ENCODE data around the gene SAPCD1.
A peak's percentile ranks its signal among the peaks of the same experiment; 100 is the strongest.

The SAPCD1 gene

GRCh38 chr6:31725502-31726350 lies 36.7 kb upstream of the SAPCD1 start:
- Mint-ChIP-seq H3K27me3 (no peaks in the 10 kb centered on the region), H3K27ac (peak overlapping the region; percentile 24), H3K9me3 (no peaks in the 10 kb centered on the region), H3K36me3 (ENCODE audit: low read depth) (peaks cover 14% of the 10 kb centered on the region), H3K4me1 (peaks cover 55% of the 10 kb centered on the region), H3K4me3 (no peak overlapping the region)
- no peak for ATAC-seq
- no peak for DNase-seq

- Mint-ChIP-seq H3K4me1 (peaks cover 61% of the 10 kb centered on the region), H3K9me3 (no peaks in the 10 kb centered on the region), H3K36me3 (ENCODE audit: low read depth) (peaks cover 23% of the 10 kb centered on the region), H3K27me3 (no peaks in the 10 kb centered on the region), H3K4me3 (peak overlapping the region; percentile 32), H3K27ac (peak overlapping the region; percentile 64)
- ATAC-seq: peak; percentile 53
- DNase-seq: peak; percentile 42
These were observed 35.3 kb upstream of the SAPCD1 start for GRCh38 chr6:31727034-31727716.

- Mint-ChIP-seq H3K27me3 (no peaks in the 10 kb centered on the region), H3K4me1 (peaks cover 61% of the 10 kb centered on the region), H3K9me3 (no peaks in the 10 kb centered on the region), H3K36me3 (ENCODE audit: low read depth) (peaks cover 27% of the 10 kb centered on the region), H3K27ac (peak overlapping the region; percentile 64), H3K4me3 (peak overlapping the region; percentile 40)
- peak; percentile 0 for ATAC-seq
- DNase-seq: no peak
These were observed 34.5 kb upstream of the SAPCD1 start for GRCh38 chr6:31727717-31728671.

GRCh38 chr6:31728767-31729514 lies 33.5 kb upstream of the SAPCD1 start, which contains the start of gene DDAH2:
DDAH2 (minus strand) TSS chr6:31729299; CDS start chr6:31729161, 138 bp downstream.
- Mint-ChIP-seq H3K27ac (peak within 1 kb of the TSS; percentile 77), H3K4me1 (peaks cover 67% of the 10 kb centered on the region), H3K4me3 (peak within 1 kb of the TSS; percentile 82), H3K9me3 (no peaks in the 10 kb centered on the region), H3K27me3 (no peaks in the 10 kb centered on the region), H3K36me3 (ENCODE audit: low read depth) (peaks cover 37% of the 10 kb centered on the region)
- no peak for DNase-seq
- peak; percentile 4 for ATAC-seq

- DNase-seq (peak; percentile 82), ATAC-seq (peak; percentile 61)
- peaks cover 73% of the 10 kb centered on the region for H3K4me1 Mint-ChIP-seq
- peak overlapping the region; percentile 82 for H3K4me3 Mint-ChIP-seq
- H3K27ac Mint-ChIP-seq: peak overlapping the region; percentile 77
- no peaks in the 10 kb centered on the region for H3K27me3 Mint-ChIP-seq
- no peaks in the 10 kb centered on the region for H3K9me3 Mint-ChIP-seq
- peaks cover 43% of the 10 kb centered on the region for H3K36me3 Mint-ChIP-seq (ENCODE audit: low read depth)
These were observed 32.9 kb upstream of the SAPCD1 start for GRCh38 chr6:31729515-31729978.

- H3K9me3 Mint-ChIP-seq: no peaks in the 10 kb centered on the region
- peak; percentile 52 for ATAC-seq
- DNase-seq: peak; percentile 81
- H3K27me3 Mint-ChIP-seq: no peaks in the 10 kb centered on the region
- H3K4me3 Mint-ChIP-seq: peak overlapping the region; percentile 82
- H3K36me3 Mint-ChIP-seq (ENCODE audit: low read depth): peaks cover 47% of the 10 kb centered on the region
- peaks cover 73% of the 10 kb centered on the region for H3K4me1 Mint-ChIP-seq
- peak overlapping the region; percentile 77 for H3K27ac Mint-ChIP-seq
These were observed 32.4 kb upstream of the SAPCD1 start for GRCh38 chr6:31729979-31730630.

- Mint-ChIP-seq H3K4me3 (peak overlapping the region; percentile 82), H3K4me1 (peaks cover 70% of the 10 kb centered on the region), H3K27me3 (no peaks in the 10 kb centered on the region), H3K27ac (peak overlapping the region; percentile 60), H3K9me3 (no peaks in the 10 kb centered on the region), H3K36me3 (ENCODE audit: low read depth) (peaks cover 50% of the 10 kb centered on the region)
- no peak for DNase-seq
- no peak for ATAC-seq
These were observed 31.8 kb upstream of the SAPCD1 start for GRCh38 chr6:31730631-31731086.

GRCh38 chr6:31732029-31732428 lies 30.4 kb upstream of the SAPCD1 start:
- peaks cover 48% of the 10 kb centered on the region for H3K36me3 Mint-ChIP-seq (ENCODE audit: low read depth)
- no peak overlapping the region for H3K4me3 Mint-ChIP-seq
- H3K9me3 Mint-ChIP-seq: no peaks in the 10 kb centered on the region

GRCh38 chr6:31733734-31734133 lies 28.7 kb upstream of the SAPCD1 start:
- ATAC-seq (no peak), DNase-seq (no peak)
- Mint-ChIP-seq H3K4me1 (peaks cover 64% of the 10 kb centered on the region), H3K9me3 (no peaks in the 10 kb centered on the region), H3K27ac (peak overlapping the region; percentile 83), H3K36me3 (ENCODE audit: low read depth) (peaks cover 43% of the 10 kb centered on the region), H3K27me3 (no peaks in the 10 kb centered on the region), H3K4me3 (peak overlapping the region; percentile 97)

More at GRCh38 chr6:31732029-31732428, 30.4 kb upstream of the SAPCD1 start:
- H3K27me3 Mint-ChIP-seq: no peaks in the 10 kb centered on the region
- DNase-seq (no peak), ATAC-seq (no peak)
- peaks cover 63% of the 10 kb centered on the region for H3K4me1 Mint-ChIP-seq
- H3K27ac Mint-ChIP-seq: no peak overlapping the region

GRCh38 chr6:31734247-31734820 lies 28.1 kb upstream of the SAPCD1 start:
- no peak for DNase-seq
- Mint-ChIP-seq H3K4me3 (peak overlapping the region; percentile 97), H3K27ac (peak overlapping the region; percentile 83), H3K36me3 (ENCODE audit: low read depth) (peaks cover 43% of the 10 kb centered on the region), H3K4me1 (peaks cover 64% of the 10 kb centered on the region), H3K27me3 (no peaks in the 10 kb centered on the region), H3K9me3 (no peaks in the 10 kb centered on the region)
- no peak for ATAC-seq

- H3K27me3 Mint-ChIP-seq: peaks cover 3% of the 10 kb centered on the region
- peaks cover 66% of the 10 kb centered on the region for H3K4me1 Mint-ChIP-seq
- H3K27ac Mint-ChIP-seq: peak overlapping the region; percentile 83
- H3K36me3 Mint-ChIP-seq (ENCODE audit: low read depth): peaks cover 46% of the 10 kb centered on the region
- peak overlapping the region; percentile 97 for H3K4me3 Mint-ChIP-seq
- H3K9me3 Mint-ChIP-seq: no peaks in the 10 kb centered on the region
- ATAC-seq: peak; percentile 48
- peak; percentile 65 for DNase-seq
These were observed 27.5 kb upstream of the SAPCD1 start for GRCh38 chr6:31734821-31735406.

GRCh38 chr6:31736021-31736767 lies 26.3 kb upstream of the SAPCD1 start, which contains the start of gene CLIC1:
CLIC1 (minus strand) TSS chr6:31736530; CDS start chr6:31736300, 230 bp downstream.
- Mint-ChIP-seq H3K9me3 (no peaks in the 10 kb centered on the region), H3K27me3 (peaks cover 3% of the 10 kb centered on the region), H3K4me1 (peaks cover 63% of the 10 kb centered on the region), H3K36me3 (ENCODE audit: low read depth) (peaks cover 48% of the 10 kb centered on the region), H3K4me3 (peak within 1 kb of the TSS; percentile 97), H3K27ac (peak within 1 kb of the TSS; percentile 83)
- ATAC-seq (peak; percentile 42), DNase-seq (peak; percentile 87)

Data from activated naive CD8-positive, alpha-beta T cell treated with anti-CD3 and anti-CD28 coated beads, Interleukin-2, amount 50 U/mL, for 24 hours (primary cell).